PC-3 (cell line): ENCODE data around the gene ALAD. TPM values are rescaled to one million over a fixed set of nuclear protein-coding genes. Genes with fewer than 3 reads are reported as not detected.

Experiments used
- ATAC-seq: fragments of 200-7000 bp; cut with Tn5 transposase; 2 replicates; pipeline ENCODE4 v1.9.1; 2020; ENCODE audit warnings: mild to moderate bottlenecking, moderate library complexity
- BruUV-seq: library from RNA; stranded (reverse); fragments of 400-500 nt; replicated peaks from 2 replicates; lab custom pipeline; 2021; lab: Mats Ljungman, UMichigan
- CTCF ChIA-PET: fragments of 300-600 bp; sonication (Branson Sonifier 250); formaldehyde crosslinking; loops from one replicate; lab custom pipeline; 2022; ENCODE audit warnings: antibody characterized with exemption; lab: Charles Lee
- POLR2A ChIA-PET: fragments of 300-600 bp; sonication (Branson Sonifier 250); formaldehyde crosslinking; loops from one replicate; lab custom pipeline; 2022; ENCODE audit warnings: antibody characterized with exemption; ENCODE audit not compliant: unreplicated experiment; lab: Charles Lee
- DNase-seq: peaks from one replicate; pipeline ENCODE4 v3.0.0-alpha.2; 2015
- H2AFZ ChIP-seq: fragments of 300-600 bp; sonication (generic); 2 replicates; pipeline ENCODE4 v1.6.0; 2016; ENCODE audit warnings: antibody characterized with exemption, low read length
- H3F3A ChIP-seq: fragments of 300-600 bp; sonication (generic); one replicate; pipeline ENCODE4 v1.6.0; 2017; ENCODE audit warnings: antibody characterized with exemption, low read length, control low read depth, mild to moderate bottlenecking; ENCODE audit not compliant: unreplicated experiment
- H3K27ac ChIP-seq: fragments of 300-600 bp; sonication (generic); 2 replicates; pipeline ENCODE4 v1.5.1; 2016; ENCODE audit warnings: mild to moderate bottlenecking, low read length
- H3K27me3 ChIP-seq: fragments of 300-600 bp; sonication (generic); 2 replicates; pipeline ENCODE4 v1.6.1; 2016; ENCODE audit warnings: low read length, mixed read lengths
- H3K36me3 ChIP-seq: fragments of 300-600 bp; sonication (generic); 2 replicates; pipeline ENCODE4 v1.6.1; 2016; ENCODE audit warnings: low read depth, mixed run types, low read length, mixed read lengths
- H3K4me1 ChIP-seq: fragments of 300-600 bp; sonication (generic); 2 replicates; pipeline ENCODE4 v1.5.1; 2016; ENCODE audit warnings: low read length; ENCODE audit not compliant: insufficient read depth
- H3K4me2 ChIP-seq: fragments of 300-600 bp; sonication (generic); 2 replicates; pipeline ENCODE4 v1.6.0; 2016; ENCODE audit warnings: low read length
- H3K4me3 ChIP-seq: fragments of 300-600 bp; sonication (generic); 2 replicates; pipeline ENCODE4 v1.5.1; 2016; ENCODE audit warnings: mild to moderate bottlenecking, low read length, mixed read lengths
- H3K79me2 ChIP-seq: fragments of 300-600 bp; sonication (generic); 2 replicates; pipeline ENCODE4 v1.6.1; 2017; ENCODE audit warnings: low read length, mixed read lengths
- H3K9ac ChIP-seq: fragments of 300-600 bp; sonication (generic); 2 replicates; pipeline ENCODE4 v1.6.0; 2016; ENCODE audit warnings: mild to moderate bottlenecking, low read length
- H3K9me2 ChIP-seq: fragments of 300-600 bp; sonication (generic); replicated peaks from 2 replicates; pipeline ENCODE4 v1.6.1; 2016; ENCODE audit warnings: mixed run types, low read length, mixed read lengths
- H3K9me3 ChIP-seq: fragments of 300-600 bp; sonication (generic); 2 replicates; pipeline ENCODE4 v1.6.1; 2016; ENCODE audit warnings: low read length, mixed read lengths
- H4K20me1 ChIP-seq: fragments of 300-600 bp; sonication (generic); 2 replicates; pipeline ENCODE4 v1.6.1; 2016; ENCODE audit warnings: low read length, mixed read lengths
- EZH2 ChIP-seq: fragments of 300-600 bp; sonication (generic); IDR thresholded peaks from one replicate; pipeline ENCODE4 v1.6.1; 2017; ENCODE audit warnings: antibody characterized with exemption, mild to moderate bottlenecking, low read length; ENCODE audit not compliant: unreplicated experiment
- EZH2phosphoT487 ChIP-seq: fragments of 300-600 bp; sonication (generic); IDR thresholded peaks from 2 replicates; pipeline ENCODE4 v1.6.1; 2018; ENCODE audit warnings: mild to moderate bottlenecking, antibody characterized with exemption, low read length, borderline replicate concordance
- intact Hi-C: fragments of 100-400 bp; cut with micrococcal nuclease; formaldehyde crosslinking; loops from 2 replicates; pipeline ENCODE4 v1.9.0; 2023
- total RNA-seq: library from RNA; depleted of rRNA; stranded (reverse); fragments of >200 nt; gene quantifications from 2 replicates; pipeline ENCODE4 v1.2.3, GENCODE V29; 2014
- TF ChIP-seq, protein P1 (sequence below): fragments of 300-600 bp; sonication (generic); conservative IDR thresholded peaks from 2 replicates; pipeline ENCODE4 v1.5.1; 2017; ENCODE audit warnings: antibody characterized with exemption, low read depth, mild to moderate bottlenecking, low read length

The ALAD gene
- total RNA-seq, 1 experiment from 2014 or later: 7.9 TPM

DNA sequence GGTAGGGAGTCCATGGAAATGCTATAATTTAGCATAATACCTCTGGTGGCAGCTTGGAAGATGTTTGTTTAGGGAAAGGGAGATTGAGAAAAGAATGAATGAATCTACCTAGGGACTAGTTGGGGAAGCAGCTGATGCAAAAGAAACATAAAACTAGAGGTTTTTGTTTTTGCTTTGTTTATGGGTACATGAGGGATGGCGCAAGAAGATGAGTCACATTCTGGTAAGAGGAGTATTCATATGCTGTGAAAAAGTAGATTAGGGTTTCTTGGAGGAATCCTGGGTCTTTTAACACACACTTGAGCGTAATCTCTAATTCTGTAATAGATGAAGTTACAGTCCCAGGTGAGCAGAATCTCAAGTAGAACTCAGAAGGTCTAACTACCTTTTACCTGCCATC, 26.5 kb upstream of the ALAD start:
- BruUV-seq: no TSS peak
- no peak overlapping the region for H3K4me2 ChIP-seq

DNA sequence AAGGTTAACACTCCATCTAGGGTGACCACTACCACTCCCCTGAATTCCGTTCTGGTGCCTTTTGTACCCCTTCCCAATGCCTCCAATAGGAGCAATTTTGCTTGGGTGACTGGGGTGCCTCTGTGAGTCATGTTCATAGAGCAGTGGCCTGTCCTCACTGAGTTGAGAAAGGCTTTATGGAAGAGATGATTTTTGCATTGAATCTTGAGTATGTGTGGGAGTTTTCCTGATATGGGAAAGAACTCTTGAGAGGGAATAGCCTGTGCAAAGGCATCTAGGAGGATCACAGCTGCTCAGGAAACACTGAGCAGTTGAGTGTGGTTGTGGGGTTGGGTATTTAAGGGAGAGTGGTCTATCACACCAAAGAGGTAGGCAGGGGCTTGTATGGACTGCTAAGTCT, 25.6 kb upstream of the ALAD start:
- Histone ChIP-seq H3K4me3 (no peak overlapping the region), H3K4me1 (no peaks in the 10 kb centered on the region), H2AFZ (no peak overlapping the region), H3K9ac (no peak overlapping the region), H4K20me1 (no peaks in the 10 kb centered on the region), H3K79me2 (no peaks in the 10 kb centered on the region), H3K9me3 (no peaks in the 10 kb centered on the region), H3K9me2 (no peaks in the 10 kb centered on the region), H3K4me2 (no peak overlapping the region), H3F3A (no peaks in the 10 kb centered on the region), H3K27me3 (no peaks in the 10 kb centered on the region), H3K27ac (no peak overlapping the region), H3K36me3 (no peaks in the 10 kb centered on the region)
- intact Hi-C loops: no loop called here
- CTCF ChIA-PET: no interaction called here
- TF ChIP-seq EZH2phosphoT487 (no peak), EZH2 (no peak)
- TF ChIP-seq, protein P1, sequence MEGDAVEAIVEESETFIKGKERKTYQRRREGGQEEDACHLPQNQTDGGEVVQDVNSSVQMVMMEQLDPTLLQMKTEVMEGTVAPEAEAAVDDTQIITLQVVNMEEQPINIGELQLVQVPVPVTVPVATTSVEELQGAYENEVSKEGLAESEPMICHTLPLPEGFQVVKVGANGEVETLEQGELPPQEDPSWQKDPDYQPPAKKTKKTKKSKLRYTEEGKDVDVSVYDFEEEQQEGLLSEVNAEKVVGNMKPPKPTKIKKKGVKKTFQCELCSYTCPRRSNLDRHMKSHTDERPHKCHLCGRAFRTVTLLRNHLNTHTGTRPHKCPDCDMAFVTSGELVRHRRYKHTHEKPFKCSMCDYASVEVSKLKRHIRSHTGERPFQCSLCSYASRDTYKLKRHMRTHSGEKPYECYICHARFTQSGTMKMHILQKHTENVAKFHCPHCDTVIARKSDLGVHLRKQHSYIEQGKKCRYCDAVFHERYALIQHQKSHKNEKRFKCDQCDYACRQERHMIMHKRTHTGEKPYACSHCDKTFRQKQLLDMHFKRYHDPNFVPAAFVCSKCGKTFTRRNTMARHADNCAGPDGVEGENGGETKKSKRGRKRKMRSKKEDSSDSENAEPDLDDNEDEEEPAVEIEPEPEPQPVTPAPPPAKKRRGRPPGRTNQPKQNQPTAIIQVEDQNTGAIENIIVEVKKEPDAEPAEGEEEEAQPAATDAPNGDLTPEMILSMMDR: no peak
- POLR2A ChIA-PET: no interaction called here
- BruUV-seq: no TSS peak
- ATAC-seq: no peak
- no peak for DNase-seq

More for the DNA sequence above, 26.5 kb upstream of the ALAD start:
- Histone ChIP-seq H3K9ac (no peak overlapping the region), H3K27ac (no peak overlapping the region), H3K36me3 (no peaks in the 10 kb centered on the region), H4K20me1 (no peaks in the 10 kb centered on the region), H3K4me3 (no peak overlapping the region), H3K4me1 (no peaks in the 10 kb centered on the region), H3K9me2 (no peaks in the 10 kb centered on the region), H3K79me2 (no peaks in the 10 kb centered on the region), H3K27me3 (no peaks in the 10 kb centered on the region), H3F3A (no peaks in the 10 kb centered on the region), H3K9me3 (no peaks in the 10 kb centered on the region), H2AFZ (no peak overlapping the region)
- ChIA-PET POLR2A (no interaction called here), CTCF (no interaction called here)
- intact Hi-C loops: no loop called here
- no peak for ATAC-seq
- no peak for DNase-seq
- TF ChIP-seq EZH2phosphoT487 (no peak), EZH2 (no peak)
- TF ChIP-seq, protein P1: no peak

DNA sequence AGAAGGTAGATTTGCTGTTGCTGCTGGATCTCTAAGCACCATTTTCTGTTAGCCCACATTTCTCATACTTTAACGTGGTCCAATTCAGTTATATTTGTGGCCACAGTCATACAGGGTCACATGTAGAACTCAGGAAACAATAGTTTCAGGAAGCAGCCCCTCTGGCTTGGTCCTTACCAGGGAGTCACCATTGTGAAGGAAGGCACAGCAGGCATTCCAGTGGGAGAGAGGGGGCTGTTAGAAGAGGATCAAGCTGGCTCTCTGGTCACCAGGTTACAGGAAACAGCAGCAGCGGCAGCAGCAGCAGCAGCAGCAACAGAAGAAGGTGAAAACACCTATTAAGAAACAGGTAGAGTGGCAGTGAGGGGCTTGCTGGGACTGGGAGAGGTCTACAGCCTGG, 24.0 kb upstream of the ALAD start:
- H3K27ac ChIP-seq: no peak overlapping the region
- no peak overlapping the region for H3K9ac ChIP-seq
- no peaks in the 10 kb centered on the region for H3F3A ChIP-seq
- no peak for DNase-seq
- CTCF ChIA-PET: no interaction called here
- no peak overlapping the region for H2AFZ ChIP-seq
- intact Hi-C loops: no loop called here
- no TSS peak for BruUV-seq
- no peaks in the 10 kb centered on the region for H3K4me1 ChIP-seq
- no peak overlapping the region for H3K4me2 ChIP-seq
- ATAC-seq: no peak
- TF ChIP-seq, protein P1: no peak
- TF ChIP-seq EZH2: no peak
- TF ChIP-seq EZH2phosphoT487: no peak
- no peaks in the 10 kb centered on the region for H4K20me1 ChIP-seq
- no peaks in the 10 kb centered on the region for H3K9me2 ChIP-seq
- no peaks in the 10 kb centered on the region for H3K79me2 ChIP-seq
- no peak overlapping the region for H3K4me3 ChIP-seq
- H3K27me3 ChIP-seq: no peaks in the 10 kb centered on the region
- no peaks in the 10 kb centered on the region for H3K36me3 ChIP-seq
- no peaks in the 10 kb centered on the region for H3K9me3 ChIP-seq
- POLR2A ChIA-PET: no interaction called here
